OCI-LY1 (cell line): ENCODE data around the gene CUX1.

Experiments
- H2AFZ ChIP-seq: fragments of 200-600 bp; sonication (generic), shearing (Covaris generic); 2 replicates; pipeline ENCODE4 v1.6.0; 2014; ENCODE audit warnings: antibody characterized with exemption, mild to moderate bottlenecking, low read length
- H3F3A ChIP-seq: fragments of 200-600 bp; sonication (generic), shearing (Covaris generic); 2 replicates; pipeline ENCODE4 v1.6.0; 2014; ENCODE audit warnings: mild to moderate bottlenecking, antibody characterized with exemption, low read length, moderate library complexity; ENCODE audit not compliant: insufficient read depth
- H3K27ac ChIP-seq: fragments of 200-600 bp; sonication (generic); 2 replicates; pipeline ENCODE4 v1.5.1; 2014; ENCODE audit warnings: low read length, mixed run types, mild to moderate bottlenecking, low read depth; ENCODE audit not compliant: poor library complexity, severe bottlenecking
- H3K27me3 ChIP-seq: fragments of 200-600 bp; sonication (generic); 2 replicates; pipeline ENCODE4 v1.6.0; 2014; ENCODE audit warnings: antibody characterized with exemption, mild to moderate bottlenecking, low read length, moderate library complexity; ENCODE audit not compliant: insufficient read depth
- H3K36me3 ChIP-seq: fragments of 200-600 bp; sonication (generic); 2 replicates; pipeline ENCODE4 v1.6.1; 2014; ENCODE audit warnings: mild to moderate bottlenecking, antibody characterized with exemption, low read length, moderate library complexity, mixed read lengths; ENCODE audit not compliant: insufficient read depth
- H3K4me1 ChIP-seq: fragments of 200-600 bp; sonication (generic); 2 replicates; pipeline ENCODE4 v1.5.1; 2014; ENCODE audit warnings: mild to moderate bottlenecking, low read length, moderate library complexity; ENCODE audit not compliant: insufficient read depth, severe bottlenecking
- H3K4me2 ChIP-seq: fragments of 200-600 bp; sonication (generic), shearing (Covaris generic); 2 replicates; pipeline ENCODE4 v1.6.1; 2014; ENCODE audit warnings: low read length
- H3K4me3 ChIP-seq: fragments of 200-600 bp; sonication (generic); 2 replicates; pipeline ENCODE4 v1.5.1; 2014; ENCODE audit warnings: low read length, low read depth, mild to moderate bottlenecking, mixed read lengths; ENCODE audit not compliant: poor library complexity, severe bottlenecking
- H3K79me2 ChIP-seq: fragments of 200-600 bp; shearing (Covaris generic); 2 replicates; pipeline ENCODE4 v1.6.1; 2016; ENCODE audit warnings: mixed run types, low read length, mixed read lengths; ENCODE audit not compliant: insufficient read depth
- H3K9ac ChIP-seq: fragments of 200-600 bp; sonication (generic), shearing (Covaris generic); 2 replicates; pipeline ENCODE4 v1.6.1; 2014; ENCODE audit warnings: mild to moderate bottlenecking, low read length, mixed read lengths
- H3K9me2 ChIP-seq: fragments of 200-600 bp; sonication (generic), shearing (Covaris generic); 2 replicates; pipeline ENCODE4 v1.6.1; 2014; ENCODE audit warnings: low read depth, mild to moderate bottlenecking, low read length, mixed read lengths
- H3K9me3 ChIP-seq: fragments of 200-600 bp; shearing (Covaris generic); 2 replicates; pipeline ENCODE4 v1.6.1; 2014; ENCODE audit warnings: low read length, mixed read lengths
- H4K20me1 ChIP-seq: fragments of 200-600 bp; sonication (generic), shearing (Covaris generic); 2 replicates; pipeline ENCODE4 v1.6.0; 2016; ENCODE audit warnings: mild to moderate bottlenecking, low read length; ENCODE audit not compliant: insufficient read depth
- CTCF ChIP-seq: fragments of 200-600 bp; sonication (generic), shearing (Covaris generic); IDR thresholded peaks from 2 replicates; pipeline ENCODE4 v1.5.1; 2017; ENCODE audit warnings: mild to moderate bottlenecking, antibody characterized with exemption, low read length, moderate library complexity, mixed read lengths
- EZH2 ChIP-seq: fragments of 200-600 bp; sonication (generic), shearing (Covaris generic); IDR thresholded peaks from 2 replicates; pipeline ENCODE4 v1.8.0; 2017; ENCODE audit warnings: borderline replicate concordance, mixed run types, mild to moderate bottlenecking, antibody characterized with exemption, low read length, moderate library complexity, mixed read lengths

CUX1 gene

DNA sequence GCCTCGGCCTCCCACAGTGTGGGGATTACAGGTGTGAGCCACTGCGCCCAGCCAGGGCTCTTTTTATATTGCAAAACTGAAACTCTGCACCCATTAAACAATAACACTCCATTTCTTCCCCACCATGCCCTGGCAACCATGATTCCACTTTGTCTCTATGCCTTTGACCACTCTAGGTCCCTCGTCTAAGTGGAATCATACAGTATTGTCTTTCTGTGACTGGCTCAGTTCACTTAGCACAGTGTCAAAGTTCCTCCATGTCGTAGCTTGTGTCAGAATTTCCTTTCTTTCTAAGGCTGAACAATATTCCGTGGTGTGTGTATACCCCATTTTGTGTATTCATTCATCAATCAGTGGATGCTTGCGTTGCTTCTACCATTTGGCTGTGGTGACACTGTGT lies 46.2 kb downstream of the CUX1 start:
- Histone ChIP-seq H3K79me2 (peaks cover 48% of the 10 kb centered on the region), H3K9me2 (no peaks in the 10 kb centered on the region), H4K20me1 (no peaks in the 10 kb centered on the region), H3K4me3 (no peak overlapping the region), H3K4me2 (peak overlapping the region; percentile 19), H3K27me3 (no peaks in the 10 kb centered on the region), H3K4me1 (peaks cover 100% of the 10 kb centered on the region), H3K9me3 (no peaks in the 10 kb centered on the region), H2AFZ (no peak overlapping the region), H3K27ac (peak overlapping the region; percentile 96), H3K9ac (peak overlapping the region; percentile 68), H3K36me3 (peaks cover 18% of the 10 kb centered on the region; the same call in 1 of the 2 replicates), H3F3A (peaks cover 31% of the 10 kb centered on the region)
- TF ChIP-seq CTCF (no peak), EZH2 (no peak)

DNA sequence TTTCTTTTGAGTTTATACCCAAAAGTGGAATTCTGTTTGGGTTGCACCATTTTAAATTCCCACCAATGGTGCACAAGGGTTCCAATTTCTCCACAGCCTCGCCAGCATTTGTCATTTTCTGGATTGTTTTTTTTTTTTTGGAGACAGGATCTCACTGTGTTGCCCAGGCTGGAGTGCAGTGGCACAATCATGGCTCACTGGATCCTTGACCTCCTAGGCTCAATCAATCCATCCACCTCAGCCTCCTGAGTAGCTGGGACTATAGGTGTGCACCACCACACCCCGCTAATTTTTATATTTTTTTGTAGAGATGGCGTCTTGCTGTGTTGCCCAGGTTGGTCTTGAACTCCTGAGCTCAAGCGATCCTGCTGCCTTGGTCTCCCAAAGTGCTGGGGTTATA lies 46.6 kb downstream of the CUX1 start:
- Histone ChIP-seq H3K9me3 (no peaks in the 10 kb centered on the region), H3K27ac (peak overlapping the region; percentile 96), H3K79me2 (peaks cover 44% of the 10 kb centered on the region), H3K4me3 (no peak overlapping the region), H3K9me2 (no peaks in the 10 kb centered on the region), H4K20me1 (no peaks in the 10 kb centered on the region), H2AFZ (no peak overlapping the region), H3K4me1 (peaks cover 100% of the 10 kb centered on the region), H3K4me2 (peak overlapping the region; percentile 19; the same call in 1 of the 2 replicates), H3F3A (peaks cover 31% of the 10 kb centered on the region), H3K36me3 (peaks cover 18% of the 10 kb centered on the region; the same call in 1 of the 2 replicates), H3K9ac (peak overlapping the region; percentile 68; the same call in 1 of the 2 replicates), H3K27me3 (no peaks in the 10 kb centered on the region)
- no peak for TF ChIP-seq CTCF
- TF ChIP-seq EZH2, result no peak

DNA sequence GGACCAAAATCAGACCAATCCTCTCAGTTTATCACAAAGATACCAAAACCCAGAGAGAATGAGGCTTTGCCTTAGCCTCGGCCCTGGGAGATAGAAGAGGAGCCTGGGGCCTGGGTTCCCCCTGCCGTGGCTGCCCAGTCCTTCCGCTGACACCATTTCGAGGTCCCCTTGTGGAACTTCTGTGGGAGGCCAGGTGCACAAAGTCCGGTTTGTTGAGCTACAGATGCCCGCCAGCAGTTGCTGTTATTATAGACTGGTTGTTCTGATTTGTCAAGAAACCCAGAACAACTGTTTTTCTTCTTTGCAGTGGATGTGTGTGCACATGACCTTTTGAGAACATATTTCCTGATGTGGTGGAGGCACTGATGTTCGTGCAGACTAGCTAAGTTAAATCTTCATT lies 47.6 kb downstream of the CUX1 start:
- Histone ChIP-seq H3K27me3 (no peaks in the 10 kb centered on the region), H2AFZ (no peak overlapping the region), H3K27ac (peak overlapping the region; percentile 96), H3K4me3 (peak overlapping the region; percentile 27), H3K9ac (peak overlapping the region; percentile 54), H3F3A (peaks cover 29% of the 10 kb centered on the region), H3K36me3 (peaks cover 18% of the 10 kb centered on the region; the same call in 1 of the 2 replicates), H3K4me1 (peaks cover 100% of the 10 kb centered on the region), H3K9me2 (no peaks in the 10 kb centered on the region), H3K9me3 (no peaks in the 10 kb centered on the region), H3K79me2 (peaks cover 36% of the 10 kb centered on the region), H4K20me1 (no peaks in the 10 kb centered on the region), H3K4me2 (peak overlapping the region; percentile 50)
- TF ChIP-seq EZH2, result no peak
- no peak for TF ChIP-seq CTCF
